ENCODE data around the gene NSDHL.

The NSDHL gene

DNA sequence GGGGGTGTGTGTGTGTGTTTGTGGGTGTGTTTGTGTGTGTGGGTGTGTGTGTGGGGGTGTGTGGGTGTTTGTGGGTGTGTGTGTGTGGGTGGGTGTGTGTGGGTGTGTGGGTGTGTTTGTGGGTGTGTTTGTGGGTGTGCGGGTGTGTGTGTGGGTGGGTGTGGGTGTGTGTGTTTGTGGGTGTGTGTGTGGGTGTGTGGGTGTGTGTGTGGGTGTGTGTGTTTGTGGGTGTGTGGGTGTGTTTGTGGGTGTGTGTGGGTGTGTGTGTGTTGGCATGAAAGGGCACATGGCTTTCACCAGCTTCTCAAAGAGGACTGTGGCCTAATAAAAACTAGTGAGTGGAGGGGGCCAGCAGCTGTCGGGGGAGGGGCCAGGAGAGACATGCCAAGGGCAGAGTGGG, 41.7 kb downstream of the NSDHL start:
- Histone ChIP-seq H4K8ac (ENCODE audit: low read depth, low read length) (no peak overlapping the region), H3K27me3 (ENCODE audit: control insufficient read depth in 3 of 3, insufficient read depth in 3 of 3, low read depth in 1 of 3, low read length in 3 of 3) (peaks cover 0 to 9% (median 0%) of the 10 kb centered on the region in 3 experiments), H3K4me2 (ENCODE audit: insufficient read depth, low read length, poor library complexity, severe bottlenecking) (peak overlapping the region; percentile 18), H3K4me3 (ENCODE audit: low read length in 2 of 2) (no peak overlapping the region), H3K18ac (ENCODE audit: low read length) (no peak overlapping the region), H3K9me3 (replicated peaks in 1 of 2; ENCODE audit: control insufficient read depth in 2 of 2, insufficient read depth in 1 of 2, low read depth in 1 of 2, low read length in 2 of 2) (no peaks in the 10 kb centered on the region), H3K27ac (replicated peaks; ENCODE audit: low read length) (no peak overlapping the region), H4K91ac (ENCODE audit: low read depth, low read length, poor library complexity) (no peak overlapping the region), H2BK120ac (ENCODE audit: low read depth, low read length) (no peak overlapping the region), H3K14ac (ENCODE audit: low read length) (no peak overlapping the region), H3K23ac (ENCODE audit: low read depth, low read length, poor library complexity) (no peak overlapping the region), H2AFZ (ENCODE audit: low read length) (no peak overlapping the region), H3K79me1 (ENCODE audit: low read depth, low read length) (no peaks in the 10 kb centered on the region), H3K36me3 (replicated peaks in 1 of 2; ENCODE audit: control insufficient read depth in 2 of 2, insufficient read depth in 2 of 2, low read length in 2 of 2) (peaks cover 16 to 33% of the 10 kb centered on the region in 2 donors), H3K4me1 (ENCODE audit: control insufficient read depth in 2 of 2, insufficient read depth in 1 of 2, low read depth in 1 of 2, low read length in 2 of 2) (peaks cover 0 to 2% of the 10 kb centered on the region in 2 donors), H2BK5ac (ENCODE audit: low read length) (no peak overlapping the region), H2AK5ac (ENCODE audit: low read depth, low read length) (no peak overlapping the region), H3K4ac (ENCODE audit: low read length) (no peak overlapping the region), H2BK15ac (ENCODE audit: low read length) (no peak overlapping the region), H2BK12ac (ENCODE audit: low read length) (no peak overlapping the region), H3K9ac (ENCODE audit: low read depth, low read length, poor library complexity) (no peak overlapping the region)
- DNase-seq (ENCODE audit: low spot score): no peak
- WGBS, 2 donors (ENCODE audit: extremely low coverage in 2 of 2, insufficient read length in 2 of 2, insufficient replicate concordance in 1 of 2): no CpG with 5 or more reads among the region's 2 CpGs

DNA sequence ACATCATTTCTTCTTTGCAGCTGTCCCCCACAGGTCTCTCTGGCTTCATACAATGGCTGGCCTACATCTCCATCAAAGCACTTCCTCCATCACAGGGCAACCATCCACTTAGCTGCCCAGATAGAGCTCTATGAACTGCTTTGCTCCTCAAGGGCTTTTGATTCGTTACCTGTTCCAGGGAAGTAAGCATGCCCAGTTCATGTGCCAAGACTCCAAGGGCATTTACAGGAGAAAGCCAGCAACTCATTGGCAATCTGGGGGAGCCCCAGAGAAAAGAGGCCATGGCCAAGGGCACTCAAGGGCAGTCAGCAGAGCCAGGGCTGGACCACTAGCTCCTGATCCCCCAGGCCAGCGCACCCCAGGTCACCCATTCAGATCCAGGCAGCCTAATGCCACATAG, 42.5 kb downstream of the NSDHL start:
- H3K9me3 ChIP-seq (replicated peaks in 1 of 2; ENCODE audit: control insufficient read depth in 2 of 2, insufficient read depth in 1 of 2, low read depth in 1 of 2, low read length in 2 of 2): no peaks in the 10 kb centered on the region
- no CpG with 5 or more reads among the region's 2 CpGs for WGBS, 2 donors (ENCODE audit: extremely low coverage in 2 of 2, insufficient read length in 2 of 2, insufficient replicate concordance in 1 of 2)
- H3K79me1 ChIP-seq (ENCODE audit: low read depth, low read length): no peaks in the 10 kb centered on the region
- no peak overlapping the region for H3K4me3 ChIP-seq (ENCODE audit: low read length in 2 of 2)
- H3K36me3 ChIP-seq (replicated peaks in 1 of 2; ENCODE audit: control insufficient read depth in 2 of 2, insufficient read depth in 2 of 2, low read length in 2 of 2): peaks cover 12 to 27% of the 10 kb centered on the region in 2 donors
- no peak overlapping the region for H2AK5ac ChIP-seq (ENCODE audit: low read depth, low read length)
- no peak overlapping the region for H3K23ac ChIP-seq (ENCODE audit: low read depth, low read length, poor library complexity)
- no peak for DNase-seq (ENCODE audit: low spot score)
- no peak overlapping the region for H2BK15ac ChIP-seq (ENCODE audit: low read length)
- H3K18ac ChIP-seq (ENCODE audit: low read length): no peak overlapping the region
- no peak overlapping the region for H4K91ac ChIP-seq (ENCODE audit: low read depth, low read length, poor library complexity)
- H3K4me1 ChIP-seq (ENCODE audit: control insufficient read depth in 2 of 2, insufficient read depth in 1 of 2, low read depth in 1 of 2, low read length in 2 of 2): peaks cover 0 to 2% of the 10 kb centered on the region in 2 donors
- H2AFZ ChIP-seq (ENCODE audit: low read length): no peak overlapping the region
- H2BK120ac ChIP-seq (ENCODE audit: low read depth, low read length): no peak overlapping the region
- H3K27me3 ChIP-seq (ENCODE audit: control insufficient read depth in 3 of 3, insufficient read depth in 3 of 3, low read depth in 1 of 3, low read length in 3 of 3): peaks cover 0 to 17% (median 0%) of the 10 kb centered on the region in 3 experiments
- no peak overlapping the region for H3K14ac ChIP-seq (ENCODE audit: low read length)
- no peak overlapping the region for H4K8ac ChIP-seq (ENCODE audit: low read depth, low read length)
- no peak overlapping the region for H3K9ac ChIP-seq (ENCODE audit: low read depth, low read length, poor library complexity)
- no peak overlapping the region for H2BK5ac ChIP-seq (ENCODE audit: low read length)
- H3K4me2 ChIP-seq (ENCODE audit: insufficient read depth, low read length, poor library complexity, severe bottlenecking): no peak overlapping the region
- H3K4ac ChIP-seq (ENCODE audit: low read length): no peak overlapping the region
- no peak overlapping the region for H3K27ac ChIP-seq (replicated peaks; ENCODE audit: low read length)
- H2BK12ac ChIP-seq (ENCODE audit: low read length): no peak overlapping the region

DNA sequence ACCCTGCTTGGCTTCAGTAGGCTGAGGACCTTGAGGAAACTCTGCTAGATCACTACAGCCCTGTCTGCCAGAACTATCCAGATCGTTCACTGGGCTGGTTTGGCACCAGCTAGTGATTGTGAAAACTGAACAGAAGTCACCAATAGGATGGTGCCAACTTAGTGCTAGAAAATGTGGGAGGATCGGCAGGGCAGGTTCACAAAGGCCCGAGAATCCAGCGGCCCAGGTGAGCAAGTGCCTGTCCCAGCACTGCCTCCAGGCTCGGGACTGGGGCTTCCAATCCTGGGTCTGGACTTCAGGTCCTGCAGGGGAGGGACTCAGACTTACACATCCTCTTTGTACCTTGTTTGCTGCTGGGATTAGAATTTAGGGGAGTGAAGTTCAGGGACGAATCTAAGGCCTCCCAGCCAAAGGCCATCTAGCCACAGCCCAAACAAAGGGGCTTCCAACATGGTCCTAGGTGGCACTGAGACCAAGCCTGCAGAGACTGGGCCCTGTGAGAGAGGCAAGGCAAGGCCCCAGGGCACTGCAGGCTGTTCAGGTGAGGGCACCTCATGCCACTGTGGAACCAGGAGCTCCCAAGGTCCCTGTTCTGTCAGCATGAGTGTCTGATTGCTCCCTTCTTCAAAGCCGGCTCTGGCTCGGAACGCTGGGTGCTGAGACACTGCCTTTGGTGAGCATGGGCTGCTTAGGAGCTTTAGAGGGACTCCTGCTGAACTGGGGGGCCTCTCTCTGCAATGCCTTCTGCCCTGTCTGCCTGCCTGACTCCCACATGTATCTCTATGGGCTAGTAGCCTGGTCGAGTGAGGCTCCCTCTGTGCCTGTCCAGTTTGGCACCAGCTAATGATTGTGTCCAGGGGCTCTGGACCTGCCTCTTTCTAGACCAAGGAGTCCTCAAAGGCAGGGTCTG, 46.3 kb downstream of the NSDHL start:
- Histone ChIP-seq H3K23ac (ENCODE audit: low read depth, low read length, poor library complexity) (no peak overlapping the region), H3K27ac (replicated peaks; ENCODE audit: low read length) (no peak overlapping the region), H3K36me3 (replicated peaks in 1 of 2; ENCODE audit: control insufficient read depth in 2 of 2, insufficient read depth in 2 of 2, low read length in 2 of 2) (no peaks in the 10 kb centered on the region), H3K4me3 (ENCODE audit: low read length in 2 of 2) (no peak overlapping the region), H4K8ac (ENCODE audit: low read depth, low read length) (no peak overlapping the region), H3K9me3 (replicated peaks in 1 of 2; ENCODE audit: control insufficient read depth in 2 of 2, insufficient read depth in 1 of 2, low read depth in 1 of 2, low read length in 2 of 2) (no peaks in the 10 kb centered on the region), H2BK15ac (ENCODE audit: low read length) (no peak overlapping the region), H3K27me3 (ENCODE audit: control insufficient read depth in 3 of 3, insufficient read depth in 3 of 3, low read depth in 1 of 3, low read length in 3 of 3) (peaks cover 0 to 37% (median 0%) of the 10 kb centered on the region in 3 experiments), H2AFZ (ENCODE audit: low read length) (no peak overlapping the region), H2BK5ac (ENCODE audit: low read length) (no peak overlapping the region), H3K9ac (ENCODE audit: low read depth, low read length, poor library complexity) (no peak overlapping the region), H3K14ac (ENCODE audit: low read length) (no peak overlapping the region), H4K91ac (ENCODE audit: low read depth, low read length, poor library complexity) (no peak overlapping the region), H2AK5ac (ENCODE audit: low read depth, low read length) (no peak overlapping the region), H3K4ac (ENCODE audit: low read length) (no peak overlapping the region), H3K4me2 (ENCODE audit: insufficient read depth, low read length, poor library complexity, severe bottlenecking) (no peak overlapping the region), H3K79me1 (ENCODE audit: low read depth, low read length) (no peaks in the 10 kb centered on the region), H3K4me1 (ENCODE audit: control insufficient read depth in 2 of 2, insufficient read depth in 1 of 2, low read depth in 1 of 2, low read length in 2 of 2) (peaks cover 0 to 1% of the 10 kb centered on the region in 2 donors), H2BK12ac (ENCODE audit: low read length) (no peak overlapping the region), H2BK120ac (ENCODE audit: low read depth, low read length) (no peak overlapping the region), H3K18ac (ENCODE audit: low read length) (peak overlapping the region; percentile 17)
- WGBS, 2 donors (ENCODE audit: extremely low coverage in 2 of 2, insufficient read length in 2 of 2, insufficient replicate concordance in 1 of 2): no CpG with 5 or more reads among the region's 10 CpGs
- DNase-seq (ENCODE audit: low spot score): no peak

DNA sequence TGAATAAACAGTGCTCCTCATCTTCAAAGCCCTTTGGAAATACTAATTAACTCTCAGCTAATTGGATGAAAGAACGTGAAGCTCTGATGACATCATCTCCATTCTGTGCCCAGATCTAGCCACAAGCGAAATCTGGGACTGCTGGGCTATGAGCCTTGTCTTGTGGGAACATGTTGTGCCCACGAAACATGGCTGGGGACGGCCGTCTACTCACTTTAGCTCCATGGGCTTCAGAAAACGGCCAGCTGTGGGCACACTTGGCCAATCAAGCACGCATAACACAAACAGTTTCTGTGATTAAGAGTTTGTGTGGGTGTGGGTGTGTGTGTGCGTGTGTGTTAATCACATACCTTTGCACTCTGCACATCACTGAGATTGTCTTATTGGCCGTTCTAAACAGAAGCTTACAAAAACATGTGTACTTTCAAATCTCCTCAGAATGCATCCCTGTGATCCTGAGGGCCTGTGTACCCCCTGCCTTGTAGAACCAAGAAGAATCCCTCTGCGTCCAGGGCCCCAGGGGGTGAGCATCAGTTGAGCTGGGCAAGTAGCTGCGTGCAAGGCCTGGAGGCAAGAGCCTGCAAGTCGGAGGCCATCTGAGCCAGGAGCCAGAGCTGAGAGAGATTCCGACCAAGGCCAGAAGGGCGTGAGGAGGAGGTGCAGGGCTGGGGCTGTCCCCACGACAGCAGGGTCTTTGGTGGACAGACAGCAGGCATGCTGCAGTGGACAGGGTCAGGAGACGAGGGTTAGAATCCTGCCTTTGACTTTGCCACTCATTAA, 48.3 kb downstream of the NSDHL start:
- H2BK120ac ChIP-seq (ENCODE audit: low read depth, low read length): no peak overlapping the region
- no peak overlapping the region for H2AK5ac ChIP-seq (ENCODE audit: low read depth, low read length)
- no peak overlapping the region for H3K23ac ChIP-seq (ENCODE audit: low read depth, low read length, poor library complexity)
- H3K36me3 ChIP-seq (replicated peaks in 1 of 2; ENCODE audit: control insufficient read depth in 2 of 2, insufficient read depth in 2 of 2, low read length in 2 of 2): no peaks in the 10 kb centered on the region
- no peak overlapping the region for H4K91ac ChIP-seq (ENCODE audit: low read depth, low read length, poor library complexity)
- H3K4ac ChIP-seq (ENCODE audit: low read length): no peak overlapping the region
- peaks cover 0 to 43% (median 0%) of the 10 kb centered on the region in 3 experiments for H3K27me3 ChIP-seq (ENCODE audit: control insufficient read depth in 3 of 3, insufficient read depth in 3 of 3, low read depth in 1 of 3, low read length in 3 of 3)
- no peak overlapping the region for H3K14ac ChIP-seq (ENCODE audit: low read length)
- H2AFZ ChIP-seq (ENCODE audit: low read length): no peak overlapping the region
- H2BK15ac ChIP-seq (ENCODE audit: low read length): no peak overlapping the region
- no peaks in the 10 kb centered on the region for H3K4me1 ChIP-seq (ENCODE audit: control insufficient read depth in 2 of 2, insufficient read depth in 1 of 2, low read depth in 1 of 2, low read length in 2 of 2)
- no peaks in the 10 kb centered on the region for H3K9me3 ChIP-seq (replicated peaks in 1 of 2; ENCODE audit: control insufficient read depth in 2 of 2, insufficient read depth in 1 of 2, low read depth in 1 of 2, low read length in 2 of 2)
- no peak overlapping the region for H2BK12ac ChIP-seq (ENCODE audit: low read length)
- no peaks in the 10 kb centered on the region for H3K79me1 ChIP-seq (ENCODE audit: low read depth, low read length)
- no peak overlapping the region for H3K4me3 ChIP-seq (ENCODE audit: low read length in 2 of 2)
- H2BK5ac ChIP-seq (ENCODE audit: low read length): no peak overlapping the region
- no peak overlapping the region for H3K9ac ChIP-seq (ENCODE audit: low read depth, low read length, poor library complexity)
- WGBS, 2 donors (ENCODE audit: extremely low coverage in 2 of 2, insufficient read length in 2 of 2, insufficient replicate concordance in 1 of 2): no CpG with 5 or more reads among the region's 16 CpGs
- no peak overlapping the region for H4K8ac ChIP-seq (ENCODE audit: low read depth, low read length)
- no peak overlapping the region for H3K4me2 ChIP-seq (ENCODE audit: insufficient read depth, low read length, poor library complexity, severe bottlenecking)
- no peak overlapping the region for H3K18ac ChIP-seq (ENCODE audit: low read length)
- DNase-seq (ENCODE audit: low spot score): no peak
- no peak overlapping the region for H3K27ac ChIP-seq (replicated peaks; ENCODE audit: low read length)
